Measurements from ENCODE around the gene KIF19. TPM values are rescaled to one million over a fixed set of nuclear protein-coding genes. Genes with fewer than 3 reads are reported as not detected.

The KIF19 gene
- total RNA-seq, 2 experiments from 2014 or later, result 0.19 to 0.25 TPM

DNA sequence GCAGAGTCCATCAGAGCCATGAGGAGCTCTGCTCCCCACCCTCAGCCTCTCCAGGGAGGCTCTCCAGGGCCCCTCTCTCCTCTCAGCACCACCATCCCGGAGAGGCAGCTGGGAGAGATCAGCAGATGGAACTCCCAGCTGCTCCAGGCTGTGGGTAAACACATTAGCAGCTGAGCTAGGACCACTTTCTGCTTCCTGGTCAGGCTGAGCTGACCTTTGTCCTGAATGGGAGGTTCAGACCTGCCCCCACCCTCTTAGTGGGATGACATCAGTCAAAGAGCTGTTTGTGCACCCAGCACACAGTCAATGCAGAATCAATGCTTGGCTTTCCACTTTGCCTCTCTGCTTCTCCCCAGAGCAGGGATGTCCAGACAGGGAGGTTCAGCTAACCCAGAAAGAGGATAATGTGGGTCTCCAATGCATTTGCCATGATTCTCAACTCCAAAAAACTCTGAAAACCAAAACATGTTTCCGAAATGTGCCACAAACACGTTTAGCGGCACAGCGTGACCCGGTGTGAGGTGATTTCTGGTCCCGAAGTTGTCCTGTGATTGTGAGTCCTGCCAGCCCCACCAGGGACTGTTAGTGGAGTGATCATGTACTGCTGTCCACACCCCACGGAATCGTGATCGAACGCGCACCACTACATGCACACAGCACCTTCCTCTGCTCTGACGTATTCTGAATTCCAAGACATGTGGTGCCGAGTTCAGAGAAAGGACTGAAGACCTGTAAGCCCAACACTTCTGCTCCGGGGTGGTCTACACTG lies 48.0 kb downstream of the KIF19 start:
- ChIA-PET POLR2A (no interaction called here), CTCF (interaction anchor here (1.5 to 2.2 kb wide), 2 partner anchors 10 to 84 kb away, joined by 4 to 8 read pairs; no protein-coding TSS in a partner anchor)

DNA sequence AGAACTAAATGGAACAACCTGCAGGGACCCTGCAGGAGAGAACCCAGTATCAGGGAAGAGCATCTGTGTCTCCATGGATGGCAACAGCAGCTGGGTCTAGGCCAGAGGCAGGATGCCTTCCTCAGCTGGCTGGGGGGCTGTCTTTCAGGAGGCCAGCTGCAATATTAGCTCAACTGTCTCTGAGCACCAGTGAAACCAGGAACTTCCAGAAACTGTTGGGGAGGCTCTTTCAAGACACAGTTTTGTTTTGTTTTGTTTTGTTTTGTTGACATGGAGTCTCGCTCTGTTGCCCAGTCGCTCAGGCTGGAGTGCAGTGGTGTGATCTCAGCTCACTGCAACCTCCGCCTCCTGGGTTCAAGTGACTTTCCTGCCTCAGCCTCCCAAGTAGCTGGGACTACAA lies 48.8 kb downstream of the KIF19 start:
- ChIA-PET POLR2A (no interaction called here), CTCF (no interaction called here)

DNA sequence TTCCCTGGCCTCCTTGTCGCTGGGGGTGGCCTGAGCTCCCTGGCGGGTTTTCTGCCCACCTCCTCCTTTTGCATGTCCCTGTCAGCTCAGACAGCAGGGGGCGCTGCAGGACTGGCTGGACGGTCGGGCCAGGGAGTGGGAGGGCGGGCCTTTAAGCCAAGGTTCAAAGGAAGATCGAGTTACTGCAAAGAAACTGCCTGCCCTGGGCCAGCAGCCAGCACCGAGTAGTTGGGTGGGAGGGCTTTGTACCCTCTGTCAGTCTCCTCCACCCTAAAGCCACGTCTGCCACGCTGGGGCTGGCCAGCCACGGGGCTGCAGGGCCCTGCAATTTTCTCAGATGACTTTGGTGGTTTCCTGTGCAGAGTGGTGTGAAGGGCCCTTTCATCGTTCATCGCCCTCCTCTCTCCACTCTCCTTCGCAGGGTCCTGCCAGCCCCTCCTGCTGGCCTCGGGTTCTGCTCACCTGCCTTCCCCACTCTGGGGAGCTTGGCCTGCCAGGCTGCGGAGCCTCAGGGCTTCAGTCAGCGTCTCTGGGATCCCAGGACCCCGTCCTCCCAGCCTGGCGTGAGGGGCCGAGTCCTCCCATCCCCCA lies 53.6 kb downstream of the KIF19 start:
- ChIA-PET CTCF (interaction anchor here (0.7 to 4.8 kb wide), 29 partner anchors 9 to 356 kb away, joined by 3 to 89 read pairs (median 4); partner anchors contain the start of genes BTBD17 and GPR142), POLR2A (interaction anchor here (0.7 kb wide), 1 partner anchor 85 kb away, joined by 4 read pairs; no protein-coding TSS in a partner anchor)

DNA sequence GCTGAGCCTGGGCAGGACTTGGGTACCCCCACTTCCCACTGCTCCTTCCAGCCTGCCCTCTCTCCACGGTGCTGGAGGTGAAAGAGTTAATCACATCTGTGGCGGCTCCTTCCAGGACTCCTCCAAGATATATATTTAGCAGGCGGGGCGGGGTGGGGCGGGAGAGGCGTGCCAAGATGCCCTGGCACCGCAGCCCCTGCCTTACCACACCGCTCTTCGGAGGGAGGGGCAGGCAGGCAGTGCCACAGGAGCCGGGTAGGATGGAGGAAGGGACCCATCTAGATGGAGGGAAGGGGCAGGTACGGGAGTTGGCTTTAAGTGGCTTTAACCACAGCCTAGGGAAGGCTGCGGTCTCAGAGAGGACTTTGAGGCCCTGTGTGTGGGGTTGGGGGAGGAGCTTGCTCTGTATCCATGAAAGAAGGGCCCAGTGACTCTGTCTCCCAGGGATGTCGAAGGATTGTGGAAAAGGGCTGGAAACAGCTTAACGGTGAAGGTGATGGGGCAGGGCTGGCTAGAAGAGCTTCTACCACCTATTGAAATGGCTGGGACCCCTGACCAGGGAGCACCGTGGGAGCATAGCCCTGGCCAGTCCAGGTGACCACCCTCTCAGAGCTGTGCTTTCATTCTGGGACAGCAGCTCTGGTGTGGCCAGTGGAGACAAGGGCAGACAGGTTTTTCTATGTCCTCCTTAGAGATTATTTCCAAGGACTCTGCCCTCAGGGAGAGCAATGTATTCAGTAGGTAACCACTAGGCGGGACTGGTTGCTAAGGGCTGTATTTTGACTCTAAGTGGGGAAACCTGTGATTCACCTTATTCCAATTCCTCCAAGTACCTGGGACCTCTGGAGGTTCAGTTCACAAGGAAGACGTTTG lies 54.3 kb downstream of the KIF19 start:
- ChIA-PET POLR2A (no interaction called here), CTCF (interaction anchor here (0.5 to 4.8 kb wide), 15 partner anchors 8 to 356 kb away, joined by 3 to 89 read pairs (median 5); partner anchors contain the start of gene GPR142)

DNA sequence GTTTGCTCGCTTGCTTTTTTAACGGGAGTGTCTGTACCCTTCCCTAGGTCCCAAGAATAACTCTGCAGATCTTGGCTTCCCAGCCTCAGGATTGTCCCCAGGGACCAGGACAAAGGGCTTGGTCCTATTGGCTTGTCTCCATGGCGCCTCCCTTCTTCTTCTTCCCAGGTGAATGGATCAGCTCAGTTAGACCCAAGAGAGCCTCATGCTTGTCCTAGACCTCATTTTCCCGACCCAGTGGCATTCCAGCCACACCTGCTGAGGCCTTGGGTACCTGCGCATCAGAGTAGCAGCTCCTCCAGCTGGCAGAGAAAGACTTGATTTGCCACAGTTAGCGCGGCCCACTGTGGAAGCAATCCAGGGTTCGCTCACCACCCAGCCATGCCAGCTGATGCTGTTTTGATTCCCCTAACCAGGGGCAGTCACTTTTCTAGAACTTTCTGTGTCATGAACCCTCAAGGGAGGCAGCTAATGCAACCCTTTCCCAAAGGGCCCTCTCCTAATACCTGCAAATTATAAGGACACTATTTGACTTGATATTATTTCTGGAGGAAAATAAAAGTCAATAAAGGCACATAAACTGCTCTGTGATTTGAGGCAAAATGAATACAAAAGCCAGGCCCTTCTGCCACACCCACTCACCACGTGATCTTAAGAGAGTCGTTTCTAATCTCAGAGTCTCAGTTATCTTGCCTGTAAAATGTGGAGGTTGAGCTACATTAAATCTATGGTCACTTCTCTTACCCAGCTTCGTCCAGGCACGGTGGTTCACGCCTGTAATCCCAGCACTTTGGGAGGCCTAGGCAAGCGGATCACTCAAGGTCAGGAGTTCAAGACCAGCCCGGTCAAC lies 55.2 kb downstream of the KIF19 start:
- POLR2A ChIA-PET, result no interaction called here
- CTCF ChIA-PET, result interaction anchor here (0.5 to 4.8 kb wide), 12 partner anchors 12 to 355 kb away, joined by 3 to 89 read pairs (median 8); partner anchors contain the start of gene GPR142

DNA sequence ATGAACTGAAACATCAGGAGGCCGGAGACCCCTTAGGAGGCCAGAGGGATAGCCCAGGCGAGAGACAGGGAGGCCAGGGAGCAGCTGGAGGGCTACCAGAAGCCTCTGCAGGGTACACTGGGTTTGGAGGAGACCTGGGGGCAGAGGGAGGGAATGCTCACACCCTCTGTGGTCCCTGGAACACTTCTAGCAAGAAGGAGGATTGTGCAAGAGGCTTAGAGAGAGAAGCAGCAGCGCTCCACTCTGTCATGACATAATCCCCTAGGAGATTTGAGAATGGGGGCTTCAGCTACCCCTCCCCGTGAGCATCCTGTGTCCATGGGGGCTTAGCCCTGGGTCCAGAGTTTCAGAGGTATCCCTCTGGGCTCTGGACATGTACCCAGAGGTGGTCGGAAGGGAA lies 57.1 kb downstream of the KIF19 start:
- ChIA-PET POLR2A (no interaction called here), CTCF (interaction anchor here (1.3 to 1.4 kb wide), 2 partner anchors 75 to 110 kb away, joined by 3 to 5 read pairs; no protein-coding TSS in a partner anchor)

DNA sequence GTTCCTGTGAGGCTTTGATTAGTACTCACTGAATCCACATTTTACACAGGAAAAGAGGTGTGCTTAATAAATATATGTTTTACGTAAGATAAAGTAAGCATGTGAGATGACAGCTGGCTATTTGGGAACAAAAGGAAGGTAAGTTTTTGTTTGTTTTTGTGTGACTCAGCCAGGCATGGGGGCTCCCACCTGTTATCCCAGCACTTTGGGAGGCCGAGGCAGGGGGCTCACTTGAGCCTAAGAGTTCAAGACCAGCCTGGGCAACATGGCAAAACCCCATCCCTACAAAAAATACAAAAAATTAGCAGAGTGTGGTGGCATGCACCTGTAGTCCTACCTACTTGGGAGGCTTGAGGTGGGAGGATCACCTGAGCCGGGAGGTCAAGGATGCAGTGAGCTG lies 59.2 kb downstream of the KIF19 start:
- POLR2A ChIA-PET, result no interaction called here
- CTCF ChIA-PET, result no interaction called here

DNA sequence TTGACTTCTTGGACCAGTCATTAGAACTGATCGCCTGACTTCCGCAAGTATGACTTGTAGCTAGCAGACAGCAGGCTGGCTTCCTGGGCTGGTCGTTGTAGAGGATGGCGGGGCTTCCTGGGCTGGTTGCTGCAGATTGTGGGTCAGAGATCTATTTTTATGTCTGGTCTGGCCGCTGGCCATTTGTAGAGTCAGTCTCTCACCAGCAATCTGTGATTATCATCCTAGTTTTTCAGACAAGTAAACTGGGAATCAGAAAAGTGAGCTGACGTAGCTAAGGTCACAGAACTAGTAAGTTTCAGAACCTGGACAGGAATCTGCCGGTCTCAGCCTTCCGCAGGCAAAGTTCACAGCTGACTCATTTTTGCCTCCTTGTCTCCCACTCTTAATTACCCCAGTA lies 60.4 kb downstream of the KIF19 start:
- ChIA-PET CTCF (interaction anchor here (0.8 kb wide), 1 partner anchor 16 kb away, joined by 3 read pairs; no protein-coding TSS in a partner anchor), POLR2A (no interaction called here)

DNA sequence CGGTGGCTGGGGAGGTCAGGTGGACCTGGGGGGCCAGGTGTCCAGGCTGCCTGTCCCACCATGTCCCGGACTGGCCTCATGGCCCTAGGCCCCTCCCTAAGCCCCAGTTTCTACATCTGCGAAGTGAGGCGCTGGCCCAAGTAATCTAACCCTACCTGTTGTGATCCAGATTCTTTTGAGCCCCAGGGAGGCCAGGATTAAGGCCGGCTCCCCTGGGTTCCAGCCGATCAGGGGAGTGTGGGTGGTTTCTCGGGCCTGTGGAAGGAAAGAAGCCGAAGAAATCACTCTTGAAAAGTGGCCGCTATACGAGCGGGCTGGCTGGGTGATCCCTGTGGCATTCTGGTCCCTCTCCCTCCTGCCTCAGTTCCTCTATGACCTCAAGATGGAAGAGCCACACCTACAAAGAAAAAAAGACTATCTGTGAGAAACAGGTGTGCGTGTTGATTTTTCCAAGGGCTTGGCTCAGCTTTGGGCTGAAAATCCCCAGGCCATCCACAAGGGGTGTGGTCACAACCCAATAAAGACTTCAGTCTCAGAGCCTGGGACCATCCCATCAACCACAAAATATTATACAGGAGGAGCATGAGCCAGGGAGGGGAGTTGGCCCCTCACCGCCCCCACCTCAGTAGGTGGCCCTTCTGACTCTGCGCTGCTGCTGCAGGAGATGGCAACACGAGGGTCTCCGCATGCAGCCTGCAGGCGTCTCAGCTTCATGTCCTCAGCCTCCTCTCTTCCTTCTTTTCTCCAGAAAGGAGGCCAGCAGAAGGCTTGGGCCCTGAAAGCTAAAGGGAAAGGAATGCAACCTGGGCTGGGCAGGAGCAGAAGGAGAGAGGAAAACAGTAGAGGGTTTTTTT lies 61.6 kb downstream of the KIF19 start:
- POLR2A ChIA-PET, result no interaction called here
- CTCF ChIA-PET, result interaction anchor here (1.9 kb wide), 1 partner anchor 8 kb away, joined by 7 read pairs; no protein-coding TSS in a partner anchor

DNA sequence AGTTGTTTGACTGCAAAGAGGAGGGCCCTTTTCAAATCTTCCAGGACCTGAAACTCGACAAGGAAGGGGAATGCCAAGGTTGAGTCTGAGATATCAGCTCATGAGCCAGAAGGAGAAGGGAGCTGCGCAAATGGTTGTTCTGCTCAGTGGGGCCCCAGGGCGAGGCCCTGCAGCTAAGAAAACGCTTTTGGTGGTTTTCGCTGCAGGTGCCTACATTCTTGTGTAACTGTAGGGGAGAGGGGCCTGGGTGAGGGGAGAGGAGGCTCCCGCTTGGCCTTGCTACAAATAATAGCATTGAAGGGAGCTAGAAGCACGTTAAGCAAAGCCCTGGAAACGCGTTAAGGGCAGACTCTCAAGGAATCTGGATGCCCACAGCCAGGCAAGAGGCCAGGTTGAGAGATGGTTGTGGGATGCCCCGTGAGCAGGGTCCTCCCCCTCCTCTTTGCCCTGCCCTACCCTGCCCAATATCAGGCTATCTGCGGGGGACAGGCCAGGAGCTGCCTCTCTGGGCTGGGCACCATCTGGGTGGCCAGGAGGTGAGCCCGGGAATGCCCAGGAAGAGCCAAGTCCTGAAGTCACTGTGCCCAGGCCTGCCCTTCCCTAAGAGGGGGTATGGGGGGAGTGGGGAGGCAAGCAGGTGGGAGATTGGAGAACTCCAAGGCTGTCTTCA lies 63.2 kb downstream of the KIF19 start:
- CTCF ChIA-PET, result interaction anchor here (1.1 to 1.9 kb wide), 2 partner anchors 10 to 137 kb away, joined by 3 to 7 read pairs; no protein-coding TSS in a partner anchor
- POLR2A ChIA-PET, result no interaction called here

DNA sequence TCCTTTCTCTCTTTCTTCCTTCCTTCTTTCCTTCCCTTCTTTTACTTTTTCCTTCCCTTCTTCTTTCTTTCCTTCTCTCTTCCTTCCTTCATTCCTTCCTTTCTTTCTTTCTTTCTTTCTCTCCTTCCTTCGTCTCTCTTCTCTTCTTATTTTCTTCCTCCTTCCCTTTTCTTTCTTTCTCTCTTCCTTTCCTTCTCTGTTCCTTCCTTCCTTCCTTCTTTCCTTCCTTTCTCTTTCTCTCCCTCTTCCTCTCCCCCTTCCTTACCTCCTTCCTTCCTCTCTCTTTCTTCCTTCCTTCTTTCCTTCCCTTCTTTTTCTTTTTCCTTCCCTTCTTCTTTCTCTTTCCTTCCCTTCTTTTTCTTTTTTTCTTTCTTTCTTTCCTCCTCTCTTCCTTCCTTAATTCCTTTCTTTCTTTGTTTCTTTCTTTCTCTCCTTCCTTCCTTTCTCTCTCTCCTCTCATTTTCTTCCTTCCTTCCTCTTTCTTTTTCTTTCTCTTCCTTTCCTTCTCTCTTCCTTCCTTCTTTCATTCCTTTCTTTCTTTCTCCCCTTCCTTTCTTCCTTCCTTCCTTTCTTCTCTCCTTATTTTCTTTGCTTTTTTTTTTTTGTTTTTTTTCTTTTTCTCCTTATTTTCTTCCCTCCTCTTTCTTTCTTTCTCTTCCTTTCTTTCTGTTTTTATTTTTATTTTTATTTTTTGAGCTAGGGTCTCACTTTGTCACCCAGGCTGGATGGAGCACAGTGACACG lies 64.1 kb downstream of the KIF19 start:
- CTCF ChIA-PET, result interaction anchor here (1.3 kb wide), 1 partner anchor 11 kb away, joined by 5 read pairs; no protein-coding TSS in a partner anchor
- POLR2A ChIA-PET, result no interaction called here

DNA sequence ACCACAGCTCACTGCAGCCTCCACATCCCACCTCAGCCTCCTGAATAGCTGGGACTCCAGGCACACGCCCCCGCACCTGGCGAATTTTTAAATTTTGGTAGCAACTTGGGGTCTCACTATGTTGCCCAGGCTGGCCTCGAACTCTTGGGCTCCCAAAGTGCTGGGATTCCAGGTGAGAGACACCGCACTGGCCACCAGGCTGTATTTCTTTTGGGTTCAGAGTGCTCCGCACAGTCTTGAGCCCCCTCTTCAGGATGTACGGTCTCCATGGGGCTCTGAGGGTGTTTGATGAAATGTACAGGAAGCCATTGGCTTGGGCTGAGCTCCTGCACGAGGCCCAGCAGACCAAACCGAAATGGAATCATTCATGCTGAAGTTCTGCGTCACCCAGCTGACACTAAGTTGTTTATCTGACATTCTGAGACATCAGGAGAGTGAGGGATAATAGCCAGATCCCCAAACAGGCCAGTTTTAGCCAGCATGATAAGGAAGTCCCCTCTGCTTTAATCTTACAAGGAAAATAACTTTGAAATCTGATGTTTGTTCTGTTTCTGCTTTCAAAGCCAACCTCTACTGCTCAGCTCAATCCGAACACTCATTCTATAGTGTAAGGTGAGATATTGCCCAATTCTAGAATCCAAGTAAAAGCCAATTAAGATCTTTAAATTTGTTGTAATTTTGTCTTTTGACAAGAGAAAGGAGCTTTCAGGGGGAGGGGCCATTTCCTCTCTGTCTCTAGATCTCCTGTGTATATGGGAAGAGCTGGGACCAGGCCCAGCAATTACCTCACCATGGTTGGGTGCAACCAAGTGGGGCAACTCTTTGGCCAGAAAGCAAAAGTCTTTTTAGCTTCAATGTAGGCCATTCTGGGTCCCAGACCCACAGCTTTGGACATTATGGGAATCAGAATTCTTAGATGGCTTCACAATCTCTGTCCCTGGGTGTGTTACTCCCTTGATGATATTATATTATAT lies 64.9 kb downstream of the KIF19 start:
- POLR2A ChIA-PET, result no interaction called here
- CTCF ChIA-PET, result interaction anchor here (0.9 to 1.3 kb wide), 2 partner anchors 12 to 23 kb away, joined by 4 to 5 read pairs; no protein-coding TSS in a partner anchor

DNA sequence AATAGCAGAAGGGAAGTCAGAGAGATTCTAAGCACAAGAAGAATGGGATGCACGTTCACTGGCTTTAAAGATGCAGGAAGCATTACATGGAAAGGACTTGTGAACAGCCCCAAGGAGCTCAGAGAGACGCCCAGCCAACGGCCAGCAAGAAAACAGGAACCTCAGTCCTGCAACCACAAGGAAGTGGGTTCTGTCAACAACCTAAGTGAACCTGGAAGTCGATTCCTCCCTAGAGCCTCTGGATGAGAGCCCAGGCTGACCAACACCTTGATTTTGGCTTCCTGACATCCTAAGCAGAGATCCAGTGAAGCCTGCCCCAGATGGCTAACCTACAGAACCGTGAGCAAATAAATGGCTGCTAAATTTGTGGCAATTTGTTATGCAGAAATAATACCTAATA lies 65.7 kb downstream of the KIF19 start:
- ChIA-PET CTCF (interaction anchor here (0.6 to 1.3 kb wide), 4 partner anchors 12 to 108 kb away, joined by 3 to 5 read pairs (median 4); no protein-coding TSS in a partner anchor), POLR2A (no interaction called here)

DNA sequence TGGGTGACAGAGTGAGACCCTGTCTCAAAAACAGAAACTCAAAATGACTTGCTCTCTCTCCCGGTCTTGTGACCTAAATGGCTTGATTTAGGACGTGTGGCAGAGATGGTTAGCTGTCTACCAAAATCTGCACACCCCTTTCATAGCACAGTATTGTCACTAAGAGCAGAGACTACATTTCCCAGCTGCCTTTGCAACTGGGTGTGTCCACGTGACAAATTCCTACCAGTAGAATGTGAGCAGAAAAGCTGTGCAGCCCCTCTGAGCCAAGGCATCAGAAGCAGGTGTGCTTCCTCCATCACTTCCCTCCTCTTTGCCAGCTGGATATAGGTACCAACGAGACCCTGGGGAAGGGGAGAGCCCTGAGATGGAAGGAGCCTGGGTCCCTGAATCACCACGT lies 66.8 kb downstream of the KIF19 start:
- CTCF ChIA-PET, result interaction anchor here (1.0 to 1.2 kb wide), 2 partner anchors 14 to 65 kb away, joined by 3 to 4 read pairs; no protein-coding TSS in a partner anchor
- POLR2A ChIA-PET, result no interaction called here

DNA sequence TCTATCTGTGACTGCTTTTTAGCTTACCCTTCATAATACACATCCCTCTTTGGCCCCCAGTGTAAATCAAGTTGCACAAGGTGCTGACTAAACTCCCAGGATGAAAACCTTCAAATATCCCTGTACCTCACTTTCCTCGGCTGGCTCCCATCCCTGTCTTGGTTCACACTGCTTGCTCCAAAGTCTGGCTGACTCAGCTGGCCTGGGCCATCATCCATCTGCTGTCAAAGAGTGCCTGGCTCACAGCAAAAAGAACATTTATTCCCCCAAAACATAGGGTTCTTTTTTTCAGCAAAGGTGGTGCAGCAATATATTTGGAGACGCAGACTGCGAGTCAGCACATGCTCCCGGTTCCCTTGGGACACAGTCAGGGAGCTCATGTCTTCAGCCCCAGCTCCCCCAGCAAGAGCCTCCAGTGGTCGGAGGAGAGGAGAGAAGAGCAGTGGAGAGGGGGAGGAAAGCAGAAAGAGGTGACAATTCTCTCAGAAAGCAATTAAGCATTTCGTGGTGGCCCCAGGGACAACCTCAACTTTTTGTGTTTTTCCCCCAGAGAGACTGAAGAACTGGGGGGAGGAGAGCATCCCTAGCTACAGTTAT lies 67.4 kb downstream of the KIF19 start:
- CTCF ChIA-PET, result interaction anchor here (1.2 to 1.5 kb wide), 2 partner anchors 14 to 64 kb away, joined by 4 to 5 read pairs; no protein-coding TSS in a partner anchor
- POLR2A ChIA-PET, result no interaction called here
